Central memory CD8-positive, alpha-beta T cell (primary cell): ENCODE measurements around the gene C2orf74.
"Not testable (repeated sequence)": the region's sequence is repeated elsewhere in the genome, so short reads cannot be mapped to it uniquely, and the experiment has no call there.

Source experiments
- ATAC-seq: fragments of 150-1000 bp; cut with Tn5 transposase; replicated peaks from 2 replicates; pipeline ENCODE4 v1.10.0; 2022; ENCODE audit warnings: mild to moderate bottlenecking, moderate FRiP score, moderate number of reproducible peaks; ENCODE audit not compliant: poor library complexity, severe bottlenecking; ENCODE audit errors: extremely low read depth
- DNase-seq, 2 donors: peaks; one replicate each; pipeline ENCODE4 v3.0.0; 2021; ENCODE audit warnings: low spot score in 2 of 2
- H3K27ac Mint-ChIP-seq: one replicate; pipeline ENCODE4 v1.8.0; 2022; ENCODE audit warnings: low read depth, mild to moderate bottlenecking, moderate library complexity, mixed read lengths
- H3K27me3 Mint-ChIP-seq: one replicate; pipeline ENCODE4 v1.8.0; 2022; ENCODE audit warnings: mixed read lengths
- H3K36me3 Mint-ChIP-seq: one replicate; pipeline ENCODE4 v1.8.0; 2022; ENCODE audit warnings: mild to moderate bottlenecking, moderate library complexity, mixed read lengths; ENCODE audit not compliant: insufficient read depth
- H3K4me1 Mint-ChIP-seq: one replicate; pipeline ENCODE4 v1.8.0; 2022; ENCODE audit warnings: mixed read lengths
- H3K4me3 Mint-ChIP-seq: one replicate; pipeline ENCODE4 v1.8.0; 2022; ENCODE audit warnings: mild to moderate bottlenecking, moderate library complexity, mixed read lengths
- H3K9me3 Mint-ChIP-seq: one replicate; pipeline ENCODE4 v1.8.0; 2022; ENCODE audit warnings: mixed read lengths

The C2orf74 gene

DNA sequence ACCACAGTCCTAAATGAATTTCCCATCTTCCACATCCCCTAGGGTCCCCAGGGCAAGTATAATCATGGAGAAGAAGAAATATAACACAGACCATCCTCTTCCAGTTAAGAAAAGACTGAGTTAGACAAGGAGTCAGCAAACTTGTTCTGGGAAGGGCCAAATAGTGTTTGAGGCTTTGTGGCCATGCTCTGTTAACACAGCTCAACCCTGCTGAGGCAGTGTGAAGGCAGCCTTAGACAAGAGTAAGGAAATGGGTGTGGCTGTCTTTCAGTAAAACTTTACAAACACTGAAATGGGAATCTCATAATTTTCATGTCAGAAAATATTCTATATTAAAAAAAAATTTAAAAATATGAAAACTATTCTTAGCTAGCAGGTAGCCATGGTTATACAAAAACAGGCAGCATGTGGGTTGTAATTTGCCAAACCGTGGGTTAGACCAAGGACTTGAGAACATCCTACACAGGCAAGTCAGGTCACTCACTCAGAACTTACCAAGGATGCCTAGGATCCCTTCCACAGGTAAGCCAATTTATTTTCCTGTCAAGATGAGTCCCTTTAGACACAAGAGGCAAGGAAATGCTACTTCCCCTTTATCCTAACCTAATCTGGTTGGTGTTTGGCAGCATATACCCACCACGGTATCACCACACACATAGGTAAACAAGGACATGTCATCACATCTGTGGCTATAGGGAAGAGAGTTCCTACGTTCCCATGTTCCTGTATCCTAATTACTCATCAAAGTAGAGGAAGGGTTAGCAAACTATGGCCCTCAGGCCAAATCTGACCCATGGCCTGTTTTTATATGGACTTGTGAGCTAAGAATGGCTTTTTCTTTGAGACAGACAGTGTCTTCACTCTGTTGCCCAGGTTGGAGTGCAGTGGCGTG is 31.9 kb downstream of the C2orf74 start:
- Mint-ChIP-seq H3K36me3 (peaks cover 27% of the 10 kb centered on the region), H3K4me1 (peaks cover 15% of the 10 kb centered on the region), H3K27me3 (no peaks in the 10 kb centered on the region), H3K27ac (peak overlapping the region; percentile 29), H3K4me3 (no peak overlapping the region), H3K9me3 (no peaks in the 10 kb centered on the region)
- DNase-seq: no peak
- ATAC-seq: peak; percentile 79

DNA sequence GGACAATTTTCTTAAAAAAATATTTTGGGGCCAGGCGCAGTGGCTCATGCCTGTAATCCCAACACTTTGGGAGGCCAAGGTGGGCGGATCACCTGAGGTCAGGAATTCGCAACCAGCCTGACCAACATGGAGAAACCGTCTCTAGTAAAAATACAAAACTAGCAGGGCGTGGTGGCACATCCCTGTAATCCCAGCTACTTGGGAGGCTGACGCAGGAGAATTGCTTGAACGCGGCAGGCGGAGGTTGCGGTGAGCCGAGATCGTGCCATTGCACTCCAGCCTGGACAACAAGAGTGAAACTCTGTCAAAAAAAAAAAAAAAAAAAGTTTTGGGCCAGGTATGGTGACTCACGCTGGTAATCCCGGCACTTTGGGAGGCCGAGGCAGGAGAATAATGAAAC is 32.7 kb downstream of the C2orf74 start:
- not testable (repeated sequence) for H3K27me3 Mint-ChIP-seq, DNase-seq, H3K9me3 Mint-ChIP-seq, ATAC-seq, H3K4me3 Mint-ChIP-seq
- peaks cover 15% of the 10 kb centered on the region for H3K4me1 Mint-ChIP-seq
- peaks cover 30% of the 10 kb centered on the region for H3K36me3 Mint-ChIP-seq
- peak overlapping the region; percentile 29 for H3K27ac Mint-ChIP-seq

DNA sequence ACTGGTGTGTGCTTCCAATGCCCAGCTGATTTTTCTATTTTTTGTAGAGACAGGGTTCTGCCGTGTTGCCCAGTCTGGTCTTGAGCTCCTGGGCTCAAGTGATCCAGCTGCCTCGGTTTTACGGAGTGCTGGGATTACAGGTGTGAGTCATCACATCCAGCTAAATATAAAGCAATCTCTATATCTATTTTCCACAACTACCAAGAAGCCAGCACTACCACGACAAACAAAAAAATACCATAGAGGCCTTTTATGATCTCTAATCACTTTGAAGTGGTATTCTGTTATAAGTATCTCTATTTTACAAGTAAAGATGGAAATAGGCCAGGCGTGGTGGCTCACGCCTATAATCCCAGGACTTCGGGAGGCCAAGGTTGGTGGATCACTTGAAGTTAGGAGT is 34.7 kb downstream of the C2orf74 start:
- no peaks in the 10 kb centered on the region for H3K9me3 Mint-ChIP-seq
- H3K4me1 Mint-ChIP-seq: peaks cover 10% of the 10 kb centered on the region
- H3K36me3 Mint-ChIP-seq: peaks cover 19% of the 10 kb centered on the region
- H3K4me3 Mint-ChIP-seq: no peak overlapping the region
- DNase-seq (no peak), ATAC-seq (no peak)
- no peaks in the 10 kb centered on the region for H3K27me3 Mint-ChIP-seq
- H3K27ac Mint-ChIP-seq: no peak overlapping the region

- no peaks in the 10 kb centered on the region for H3K9me3 Mint-ChIP-seq
- H3K4me1 Mint-ChIP-seq: no peaks in the 10 kb centered on the region
- no peak for DNase-seq
- H3K4me3 Mint-ChIP-seq: no peak overlapping the region
- no peak overlapping the region for H3K27ac Mint-ChIP-seq
- peaks cover 57% of the 10 kb centered on the region for H3K36me3 Mint-ChIP-seq
- no peak for ATAC-seq
- no peaks in the 10 kb centered on the region for H3K27me3 Mint-ChIP-seq
These were observed 43.1 kb downstream of the C2orf74 start for GRCh38 chr2:61205132-61205531.

DNA sequence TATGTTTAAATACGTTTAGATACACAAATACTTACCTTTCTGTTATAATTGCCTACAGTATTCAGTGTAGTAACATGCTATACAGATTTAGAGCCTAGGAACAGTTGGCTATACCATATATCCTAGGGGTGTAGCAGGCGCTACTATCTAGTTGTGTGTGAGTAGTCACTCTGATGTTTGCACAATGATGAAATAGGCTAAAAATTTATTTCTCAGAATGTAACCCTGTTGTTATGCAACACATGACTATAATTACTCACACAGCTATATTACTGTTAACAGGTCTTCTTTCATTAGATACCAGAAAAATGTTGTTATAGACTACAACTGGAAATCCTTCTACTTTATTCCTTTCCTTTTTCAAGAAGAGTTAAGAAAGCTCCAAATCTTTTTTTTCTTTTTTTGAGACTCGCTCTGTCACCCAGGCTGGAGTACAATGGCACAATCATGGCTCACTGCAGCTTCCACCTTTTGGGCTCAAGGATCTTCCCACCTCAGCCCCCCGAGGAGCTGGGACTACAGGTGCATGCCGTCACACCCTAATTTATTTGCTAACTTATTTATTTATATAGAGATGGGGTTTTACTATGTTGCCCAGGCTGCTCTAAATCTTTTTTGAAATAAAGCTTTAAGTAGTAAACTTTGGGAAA is 48.5 kb downstream of the C2orf74 start:
- DNase-seq (no peak), ATAC-seq (no peak)
- no peaks in the 10 kb centered on the region for H3K9me3 Mint-ChIP-seq
- no peaks in the 10 kb centered on the region for H3K4me1 Mint-ChIP-seq
- peaks cover 45% of the 10 kb centered on the region for H3K36me3 Mint-ChIP-seq
- H3K4me3 Mint-ChIP-seq: no peak overlapping the region
- no peaks in the 10 kb centered on the region for H3K27me3 Mint-ChIP-seq
- no peak overlapping the region for H3K27ac Mint-ChIP-seq

DNA sequence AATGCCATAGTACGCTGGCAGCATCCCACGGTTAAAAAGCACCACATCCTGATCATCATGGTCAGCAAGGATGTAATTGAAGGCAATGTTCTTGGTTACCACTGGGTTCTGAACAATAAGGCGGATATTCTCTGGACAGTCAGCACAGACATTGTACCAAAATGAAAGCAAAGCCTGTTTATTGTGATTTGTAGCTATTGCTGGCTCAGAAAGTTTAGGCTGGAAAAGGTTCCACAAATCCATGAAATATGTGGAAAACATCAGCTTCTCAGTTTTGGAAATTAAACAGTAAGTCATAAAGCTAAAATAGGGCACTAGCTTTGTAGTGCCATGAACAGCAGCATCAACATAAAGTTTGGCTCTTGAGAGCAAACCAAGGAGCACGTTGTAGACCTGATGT is 52.2 kb downstream of the C2orf74 start:
- no peak overlapping the region for H3K4me3 Mint-ChIP-seq
- no peak for DNase-seq
- no peak overlapping the region for H3K27ac Mint-ChIP-seq
- H3K27me3 Mint-ChIP-seq: no peaks in the 10 kb centered on the region
- ATAC-seq: no peak
- H3K36me3 Mint-ChIP-seq: peaks cover 29% of the 10 kb centered on the region
- no peaks in the 10 kb centered on the region for H3K4me1 Mint-ChIP-seq
- H3K9me3 Mint-ChIP-seq: no peaks in the 10 kb centered on the region
